Umbilical cord (tissue), 2 donors: ENCODE results near the gene TMEM240. TPM values are rescaled to one million over a fixed set of nuclear protein-coding genes. Genes with fewer than 3 reads are reported as not detected.
"Not testable (repeated sequence)": the region's sequence is repeated elsewhere in the genome, so short reads cannot be mapped to it uniquely, and the experiment has no call there.

ENCODE experiments used
- DNase-seq: peaks from one replicate; pipeline ENCODE4 v3.0.0-alpha.2; 2015; ENCODE audit warnings: low spot score
- total RNA-seq: library from RNA; depleted of rRNA; stranded (reverse); fragments of >200 nt; gene quantifications from one replicate; pipeline ENCODE4 v1.2.3, GENCODE V29; 2014; ENCODE audit warnings: low replicate concordance; ENCODE audit not compliant: insufficient read depth

Gene TMEM240
- total RNA-seq, 1 donor from 2014 or later: not detected

GRCh38 chr1:1495461-1495975 lies 44.9 kb downstream of the TMEM240 start:
- DNase-seq: not testable (repeated sequence)

- not testable (repeated sequence) for DNase-seq
These were observed 46.1 kb downstream of the TMEM240 start for GRCh38 chr1:1494311-1494710.

- no peak for DNase-seq
These were observed 48.8 kb downstream of the TMEM240 start for GRCh38 chr1:1491601-1492000.

GRCh38 chr1:1490633-1491230 lies 49.7 kb downstream of the TMEM240 start:
- DNase-seq: no peak

- DNase-seq: no peak
These were observed 50.6 kb downstream of the TMEM240 start for GRCh38 chr1:1489861-1490260.

GRCh38 chr1:1489231-1489630 lies 51.2 kb downstream of the TMEM240 start:
- DNase-seq: no peak

- no peak for DNase-seq
These were observed 52.7 kb downstream of the TMEM240 start for GRCh38 chr1:1487701-1488100.

GRCh38 chr1:1485755-1486317 lies 54.6 kb downstream of the TMEM240 start:
- DNase-seq: not testable (repeated sequence)

GRCh38 chr1:1484976-1485750 lies 55.3 kb downstream of the TMEM240 start:
- DNase-seq: not testable (repeated sequence)

Other genes with a start within 250 kb of the TMEM240 start
- 49.6 TPM for gene ACAP3, start 232.7 kb downstream of the TMEM240 start, total RNA-seq
- 4.6 TPM for gene PUSL1, start 232.0 kb downstream of the TMEM240 start, total RNA-seq
- 42.4 TPM for gene INTS11, start 216.0 kb downstream of the TMEM240 start, total RNA-seq
- 3.4 TPM for gene CPTP, start 215.8 kb downstream of the TMEM240 start, total RNA-seq
- gene TAS1R3, start 209.3 kb downstream of the TMEM240 start, total RNA-seq: 0.24 TPM
- gene DVL1, start 191.2 kb downstream of the TMEM240 start, total RNA-seq: 72.9 TPM
- gene MXRA8, start 182.1 kb downstream of the TMEM240 start, total RNA-seq: 196 TPM
- 46.9 TPM for gene AURKAIP1, start 165.4 kb downstream of the TMEM240 start, total RNA-seq
- gene CCNL2, start 141.3 kb downstream of the TMEM240 start, total RNA-seq: 106 TPM
- 68.4 TPM for gene MRPL20, start 133.3 kb downstream of the TMEM240 start, total RNA-seq
- 1.7 TPM for gene ANKRD65, start 119.3 kb downstream of the TMEM240 start, total RNA-seq
- gene VWA1, start 104.9 kb downstream of the TMEM240 start, total RNA-seq: 58.7 TPM
- gene ATAD3C, start 90.9 kb downstream of the TMEM240 start, total RNA-seq: 1.2 TPM
- gene ATAD3B, start 68.9 kb downstream of the TMEM240 start, total RNA-seq: 8.2 TPM
- gene ATAD3A, start 28.5 kb downstream of the TMEM240 start, total RNA-seq: 7.9 TPM
- gene SSU72, start 34.2 kb upstream of the TMEM240 start, total RNA-seq: 44.3 TPM
- 2.2 TPM for gene FNDC10, start 59.5 kb upstream of the TMEM240 start, total RNA-seq
- 85.0 TPM for gene MIB2, start 74.9 kb upstream of the TMEM240 start, total RNA-seq
- gene MMP23B, start 91.5 kb upstream of the TMEM240 start, total RNA-seq: 249 TPM
- gene CDK11B, start 118.4 kb upstream of the TMEM240 start, total RNA-seq: 3.6 TPM
- gene SLC35E2B, start 152.2 kb upstream of the TMEM240 start, total RNA-seq: 34.7 TPM
- gene CDK11A, start 183.7 kb upstream of the TMEM240 start, total RNA-seq: 21.9 TPM
- 20.2 TPM for gene NADK, start 237.8 kb upstream of the TMEM240 start, total RNA-seq